MM.1S (cell line): ENCODE results near the gene THG1L.

ENCODE experiments used
- EZH2 ChIP-seq: fragments of 300-600 bp; sonication (generic); optimal IDR thresholded peaks from 2 replicates; pipeline ENCODE3; 2017; ENCODE audit warnings: low read depth, mild to moderate bottlenecking, antibody characterized with exemption, low read length, mixed read lengths
- EZH2phosphoT487 ChIP-seq: fragments of 300-600 bp; sonication (generic); IDR thresholded peaks from 2 replicates; pipeline ENCODE4 v1.6.1; 2018; ENCODE audit warnings: antibody characterized with exemption, low read length
- TF ChIP-seq, protein P1 (sequence below): fragments of 300-600 bp; sonication (generic); IDR thresholded peaks from 2 replicates; pipeline ENCODE4 v1.5.1; 2016; ENCODE audit warnings: antibody characterized with exemption, low read length, mixed read lengths

DNA sequence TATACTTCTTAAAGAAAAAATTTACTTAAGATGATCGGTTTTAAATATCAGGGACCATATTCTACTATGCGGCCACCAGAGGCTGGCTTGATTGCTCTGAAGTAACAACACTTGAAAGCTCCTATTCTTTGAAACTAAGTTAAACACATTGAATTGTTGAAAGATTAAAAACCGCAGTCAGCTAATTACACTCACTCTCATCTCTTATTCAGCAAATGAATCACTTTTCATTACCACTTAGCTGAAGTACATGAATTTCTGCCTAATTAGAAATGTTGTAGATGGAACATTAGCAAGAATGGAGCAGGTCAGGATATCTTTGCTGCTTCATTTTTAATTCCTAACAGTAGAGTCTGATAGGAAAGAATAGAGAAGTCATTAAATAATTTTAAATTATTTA, 54.6 kb downstream of the THG1L start:
- TF ChIP-seq, protein P1, sequence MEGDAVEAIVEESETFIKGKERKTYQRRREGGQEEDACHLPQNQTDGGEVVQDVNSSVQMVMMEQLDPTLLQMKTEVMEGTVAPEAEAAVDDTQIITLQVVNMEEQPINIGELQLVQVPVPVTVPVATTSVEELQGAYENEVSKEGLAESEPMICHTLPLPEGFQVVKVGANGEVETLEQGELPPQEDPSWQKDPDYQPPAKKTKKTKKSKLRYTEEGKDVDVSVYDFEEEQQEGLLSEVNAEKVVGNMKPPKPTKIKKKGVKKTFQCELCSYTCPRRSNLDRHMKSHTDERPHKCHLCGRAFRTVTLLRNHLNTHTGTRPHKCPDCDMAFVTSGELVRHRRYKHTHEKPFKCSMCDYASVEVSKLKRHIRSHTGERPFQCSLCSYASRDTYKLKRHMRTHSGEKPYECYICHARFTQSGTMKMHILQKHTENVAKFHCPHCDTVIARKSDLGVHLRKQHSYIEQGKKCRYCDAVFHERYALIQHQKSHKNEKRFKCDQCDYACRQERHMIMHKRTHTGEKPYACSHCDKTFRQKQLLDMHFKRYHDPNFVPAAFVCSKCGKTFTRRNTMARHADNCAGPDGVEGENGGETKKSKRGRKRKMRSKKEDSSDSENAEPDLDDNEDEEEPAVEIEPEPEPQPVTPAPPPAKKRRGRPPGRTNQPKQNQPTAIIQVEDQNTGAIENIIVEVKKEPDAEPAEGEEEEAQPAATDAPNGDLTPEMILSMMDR = no peak
- TF ChIP-seq EZH2phosphoT487 (no peak), EZH2 (no peak)
